HepG2 (cell line): ENCODE measurements around the gene CADM4. TPM values are rescaled to one million over a fixed set of nuclear protein-coding genes. Genes with fewer than 3 reads are reported as not detected.

Source experiments
- KLF12 ChIP-seq: sonication (generic); formaldehyde crosslinking; IDR thresholded peaks from 2 replicates; pipeline ENCODE4 v1.4.0; 2020; ENCODE audit warnings: missing genetic modification reagents, borderline replicate concordance
- MYC ChIP-seq: sonication (generic); formaldehyde crosslinking; IDR thresholded peaks from 2 replicates; pipeline ENCODE4 v1.9.0; 2021; ENCODE audit warnings: missing genetic modification reagents, borderline replicate concordance
- NAIF1 ChIP-seq: sonication (generic); formaldehyde crosslinking; IDR thresholded peaks from 2 replicates; pipeline ENCODE4 v1.5.0; 2020; ENCODE audit warnings: mild to moderate bottlenecking, missing genetic modification reagents, borderline replicate concordance
- NCOA5 ChIP-seq: sonication (generic); formaldehyde crosslinking; IDR thresholded peaks from 2 replicates; pipeline ENCODE4 v1.4.0; 2020; ENCODE audit warnings: missing genetic modification reagents
- RARA ChIP-seq: IDR thresholded peaks from 2 replicates; pipeline ENCODE4 v1.6.1; 2016; ENCODE audit warnings: missing genetic modification reagents, missing compliant biosample characterization
- RBM39 ChIP-seq: fragments of 200-400 bp; formaldehyde crosslinking; IDR thresholded peaks from one replicate; pipeline ENCODE4 v1.6.1; 2018; ENCODE audit warnings: antibody characterized with exemption, mild to moderate bottlenecking, low read depth, low read length; ENCODE audit not compliant: poor library complexity, severe bottlenecking
- SAFB2 ChIP-seq: sonication (generic); formaldehyde crosslinking; IDR thresholded peaks from 2 replicates; pipeline ENCODE4 v1.5.1; 2020; ENCODE audit warnings: missing genetic modification reagents, low read depth, mild to moderate bottlenecking, borderline replicate concordance
- ZBTB7A ChIP-seq: sonication (generic); formaldehyde crosslinking; IDR thresholded peaks from 2 replicates; pipeline ENCODE4 v1.8.0; 2022; ENCODE audit warnings: mild to moderate bottlenecking, missing genetic modification reagents
- ZMAT3 ChIP-seq: sonication (generic); formaldehyde crosslinking; conservative IDR thresholded peaks from 2 replicates; pipeline ENCODE4 v1.7.0; 2021; ENCODE audit warnings: missing genetic modification reagents
- ZNF557 ChIP-seq: sonication (generic); formaldehyde crosslinking; IDR thresholded peaks from 2 replicates; pipeline ENCODE4 v1.4.0; 2020; ENCODE audit warnings: missing genetic modification reagents
- ZNF563 ChIP-seq: sonication (generic); formaldehyde crosslinking; IDR thresholded peaks from 2 replicates; pipeline ENCODE4 v1.8.0; 2022; ENCODE audit warnings: mild to moderate bottlenecking, moderate library complexity, missing genetic modification reagents
- polyA plus RNA-seq, 8 experiments: library from polyadenylated mRNA; depleted of rRNA in 3 of 8; stranded (reverse) in 7 of 8; unstranded in 1 of 8; fragments of >200 nt; fragmentation: Illumina TruSeq in 4 of 8; extraction: Trizol in 4 of 8; gene quantifications; 2 replicates each; pipeline versions ENCODE4 v1.2.1 to v1.2.3, GENCODE V29; 2011 to 2016; ENCODE audit warnings: low read depth in 4 of 8, missing spikeins in 1 of 8, mixed read lengths in 1 of 8; ENCODE audit not compliant: insufficient read depth in 1 of 8
- total RNA-seq, 5 experiments: library from RNA; depleted of rRNA; stranded (reverse); fragments of >200 nt; fragmentation: Illumina TruSeq; extraction: Trizol; gene quantifications; 2 replicates each; pipeline ENCODE4 v1.2.3, GENCODE V29; 2016; ENCODE audit warnings: low read depth in 1 of 5
- TF ChIP-seq, protein P1 (sequence below): sonication (generic); formaldehyde crosslinking; IDR thresholded peaks from 2 replicates; pipeline ENCODE4 v1.5.0; 2020; ENCODE audit warnings: mild to moderate bottlenecking, missing genetic modification reagents

Gene CADM4
- total and polyA plus RNA-seq, 2 of the 13 experiments (the other 11 are each of a cell fraction or from before 2014, with no cell fraction given) = 8.5 to 16.0 TPM

- no peak for TF ChIP-seq ZNF563 (CRISPR knock-in tag)
- TF ChIP-seq, protein P1, sequence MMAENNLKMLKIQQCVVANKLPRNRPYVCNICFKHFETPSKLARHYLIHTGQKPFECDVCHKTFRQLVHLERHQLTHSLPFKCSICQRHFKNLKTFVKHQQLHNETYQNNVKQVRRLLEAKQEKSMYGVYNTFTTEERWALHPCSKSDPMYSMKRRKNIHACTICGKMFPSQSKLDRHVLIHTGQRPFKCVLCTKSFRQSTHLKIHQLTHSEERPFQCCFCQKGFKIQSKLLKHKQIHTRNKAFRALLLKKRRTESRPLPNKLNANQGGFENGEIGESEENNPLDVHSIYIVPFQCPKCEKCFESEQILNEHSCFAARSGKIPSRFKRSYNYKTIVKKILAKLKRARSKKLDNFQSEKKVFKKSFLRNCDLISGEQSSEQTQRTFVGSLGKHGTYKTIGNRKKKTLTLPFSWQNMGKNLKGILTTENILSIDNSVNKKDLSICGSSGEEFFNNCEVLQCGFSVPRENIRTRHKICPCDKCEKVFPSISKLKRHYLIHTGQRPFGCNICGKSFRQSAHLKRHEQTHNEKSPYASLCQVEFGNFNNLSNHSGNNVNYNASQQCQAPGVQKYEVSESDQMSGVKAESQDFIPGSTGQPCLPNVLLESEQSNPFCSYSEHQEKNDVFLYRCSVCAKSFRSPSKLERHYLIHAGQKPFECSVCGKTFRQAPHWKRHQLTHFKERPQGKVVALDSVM (CRISPR knock-in tag) = peak; percentile 99
- no peak for TF ChIP-seq RARA
- no peak for TF ChIP-seq RBM39
- peak; percentile 17; the same call in 1 of the 2 replicates for TF ChIP-seq KLF12 (CRISPR knock-in tag)
- TF ChIP-seq NAIF1 (CRISPR knock-in tag) = no peak
- TF ChIP-seq MYC (CRISPR knock-in tag) = 0 out of 2 replicates have a peak, but pooled peaks have one; percentile 3
- TF ChIP-seq ZNF557 (CRISPR knock-in tag) = 0 out of 2 replicates have a peak, but pooled peaks have one; percentile 44
- peak; percentile 20; the same call in 1 of the 2 replicates for TF ChIP-seq SAFB2
- TF ChIP-seq ZMAT3 (CRISPR knock-in tag) = 0 out of 2 replicates have a peak, but pooled peaks have one; percentile 1
- TF ChIP-seq ZBTB7A (CRISPR knock-in tag) = no peak
- no peak for TF ChIP-seq NCOA5 (CRISPR knock-in tag)
These were observed 44.0 kb downstream of the CADM4 start (continued) for GRCh38 chr19:43595605-43595998.
